ENCODE results near the gene SFXN5.

The SFXN5 gene

GRCh38 chr2:72934683-72935610 is 136.6 kb downstream of the SFXN5 start:
- peak; percentile 19 to 31 for DNase-seq

DNA sequence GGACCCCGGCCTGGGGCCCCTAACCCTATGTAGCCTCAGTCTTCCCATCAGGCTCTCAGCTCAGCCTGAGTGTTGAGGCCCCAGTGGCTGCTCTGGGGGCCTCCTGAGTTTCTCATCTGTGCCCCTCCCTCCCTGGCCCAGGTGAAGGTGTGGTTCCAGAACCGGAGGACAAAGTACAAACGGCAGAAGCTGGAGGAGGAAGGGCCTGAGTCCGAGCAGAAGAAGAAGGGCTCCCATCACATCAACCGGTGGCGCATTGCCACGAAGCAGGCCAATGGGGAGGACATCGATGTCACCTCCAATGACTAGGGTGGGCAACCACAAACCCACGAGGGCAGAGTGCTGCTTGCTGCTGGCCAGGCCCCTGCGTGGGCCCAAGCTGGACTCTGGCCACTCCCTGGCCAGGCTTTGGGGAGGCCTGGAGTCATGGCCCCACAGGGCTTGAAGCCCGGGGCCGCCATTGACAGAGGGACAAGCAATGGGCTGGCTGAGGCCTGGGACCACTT is 137.8 kb downstream of the SFXN5 start:
- DNase-seq = no peak

DNA sequence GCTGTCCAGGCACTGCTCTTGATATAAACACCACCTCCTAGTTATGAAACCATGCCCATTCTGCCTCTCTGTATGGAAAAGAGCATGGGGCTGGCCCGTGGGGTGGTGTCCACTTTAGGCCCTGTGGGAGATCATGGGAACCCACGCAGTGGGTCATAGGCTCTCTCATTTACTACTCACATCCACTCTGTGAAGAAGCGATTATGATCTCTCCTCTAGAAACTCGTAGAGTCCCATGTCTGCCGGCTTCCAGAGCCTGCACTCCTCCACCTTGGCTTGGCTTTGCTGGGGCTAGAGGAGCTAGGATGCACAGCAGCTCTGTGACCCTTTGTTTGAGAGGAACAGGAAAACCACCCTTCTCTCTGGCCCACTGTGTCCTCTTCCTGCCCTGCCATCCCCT is 138.3 kb downstream of the SFXN5 start:
- no peak for DNase-seq

DNA sequence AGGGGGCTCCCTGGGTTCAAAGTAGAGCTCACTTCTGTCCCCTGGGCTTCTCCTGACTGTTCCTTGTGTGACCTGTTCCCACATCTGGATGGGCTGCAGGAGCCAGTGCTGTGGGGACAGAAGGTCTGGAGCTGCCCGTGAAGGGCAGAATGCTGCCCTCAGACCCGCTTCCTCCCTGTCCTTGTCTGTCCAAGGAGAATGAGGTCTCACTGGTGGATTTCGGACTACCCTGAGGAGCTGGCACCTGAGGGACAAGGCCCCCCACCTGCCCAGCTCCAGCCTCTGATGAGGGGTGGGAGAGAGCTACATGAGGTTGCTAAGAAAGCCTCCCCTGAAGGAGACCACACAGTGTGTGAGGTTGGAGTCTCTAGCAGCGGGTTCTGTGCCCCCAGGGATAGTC is 138.7 kb downstream of the SFXN5 start:
- DNase-seq = no peak

DNA sequence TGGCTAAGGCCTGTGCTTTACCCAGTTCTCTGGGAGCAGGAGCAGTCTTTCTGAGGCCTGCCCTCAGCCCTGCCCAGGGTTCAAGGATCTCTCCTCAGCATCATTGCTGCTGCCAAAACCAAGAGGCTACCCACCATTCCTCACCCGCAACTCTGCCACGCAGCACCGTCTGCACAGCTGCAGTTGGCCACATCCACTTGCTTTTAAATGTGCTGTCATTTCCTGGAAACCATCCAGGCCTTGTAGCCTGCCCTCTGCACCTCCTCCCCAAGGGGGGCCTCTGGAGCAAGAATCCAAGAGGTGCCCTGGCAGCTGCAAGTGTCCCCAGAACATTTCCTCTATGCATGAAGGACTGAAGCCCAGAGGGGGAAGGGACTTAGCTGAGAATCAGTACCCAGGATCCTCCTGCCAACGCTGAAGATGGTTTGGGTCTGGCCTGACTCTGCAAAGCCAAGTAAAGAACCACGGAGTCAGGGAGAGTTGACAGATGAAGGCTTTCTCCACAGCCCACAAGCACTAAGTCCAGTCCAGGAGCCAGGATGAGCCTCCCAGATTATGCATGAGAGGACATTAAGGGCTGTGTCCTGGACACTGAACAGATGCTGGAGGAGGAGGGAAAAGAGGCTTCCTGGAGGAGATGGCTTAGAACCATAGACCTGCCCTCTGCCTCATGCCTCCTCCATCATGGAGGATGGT is 139.3 kb downstream of the SFXN5 start:
- no peak for DNase-seq

GRCh38 chr2:72931280-72931910 is 140.1 kb downstream of the SFXN5 start:
- DNase-seq = no peak

DNA sequence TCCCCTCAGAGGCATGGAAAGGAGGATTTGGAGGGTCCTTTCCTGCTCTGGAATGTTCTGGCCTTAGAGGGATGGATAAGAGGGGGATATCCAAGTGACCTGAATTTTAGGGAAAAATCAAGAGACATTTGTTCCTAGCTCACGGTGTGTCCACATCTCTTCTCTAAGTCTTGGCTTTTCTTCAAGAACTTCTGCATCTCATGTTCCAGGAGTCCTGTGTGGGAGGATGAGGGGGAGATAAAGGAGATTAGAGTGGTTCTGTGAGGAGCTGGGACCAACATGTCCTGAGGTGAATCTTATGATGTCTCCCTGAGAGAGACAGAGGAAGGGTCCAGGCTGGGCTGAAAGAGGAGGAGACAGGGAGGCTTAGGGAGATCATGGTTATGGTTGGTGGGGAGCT is 142.5 kb downstream of the SFXN5 start:
- DNase-seq = no peak

GRCh38 chr2:72927619-72928550 is 143.6 kb downstream of the SFXN5 start:
- no peak for DNase-seq

GRCh38 chr2:72926811-72927465 is 144.6 kb downstream of the SFXN5 start:
- no peak for DNase-seq

GRCh38 chr2:72926368-72926767 is 145.1 kb downstream of the SFXN5 start:
- no peak for DNase-seq

GRCh38 chr2:72925328-72925943 is 146.1 kb downstream of the SFXN5 start:
- DNase-seq = no peak

- DNase-seq = no peak
These were observed 146.9 kb downstream of the SFXN5 start for GRCh38 chr2:72924353-72925240.

DNA sequence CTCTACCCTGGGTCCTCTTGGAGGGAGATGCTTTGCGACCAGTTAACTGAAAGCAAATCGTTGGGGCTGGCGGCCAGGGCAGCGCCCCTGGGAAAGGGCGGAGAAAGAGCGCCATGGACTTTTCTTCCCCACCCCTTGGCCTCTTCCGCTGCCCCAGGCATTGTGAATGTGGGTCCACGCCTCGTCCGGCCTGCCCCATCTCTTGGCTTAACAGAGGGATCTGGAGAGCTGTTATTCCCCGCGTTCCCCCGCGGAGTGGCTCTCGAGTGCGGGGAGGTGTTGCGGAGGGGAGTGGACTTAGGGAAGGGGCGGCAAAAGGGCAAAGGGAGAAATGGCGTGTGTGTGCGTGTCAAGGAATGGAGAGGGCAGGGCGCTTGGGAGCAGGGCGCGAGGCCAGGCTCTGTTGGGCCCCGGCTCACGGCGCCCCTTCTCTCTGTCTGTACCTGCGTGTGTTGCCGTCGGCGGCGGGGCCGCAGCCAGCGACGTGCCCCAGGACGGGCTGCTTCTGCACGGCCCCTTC is 147.6 kb downstream of the SFXN5 start:
- no peak for DNase-seq

DNA sequence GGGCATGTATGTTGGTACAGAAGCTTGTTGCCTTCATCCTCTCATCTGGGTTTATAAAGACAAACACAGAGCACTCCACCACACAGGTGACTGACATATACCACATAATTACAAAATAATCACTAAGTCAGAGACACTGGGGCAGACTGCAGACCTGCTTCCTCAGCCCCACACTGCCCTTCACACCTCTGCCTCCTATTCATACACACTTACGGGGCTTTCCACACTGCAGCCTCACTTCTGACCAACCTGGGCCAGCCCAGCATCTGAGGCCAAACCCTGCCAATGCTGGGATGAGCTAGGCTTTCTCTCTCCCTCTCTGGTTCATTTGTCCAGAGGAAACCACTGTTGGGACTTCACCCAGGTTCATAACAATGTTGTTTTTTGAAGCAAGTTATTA is 149.7 kb downstream of the SFXN5 start:
- no peak for DNase-seq

DNA sequence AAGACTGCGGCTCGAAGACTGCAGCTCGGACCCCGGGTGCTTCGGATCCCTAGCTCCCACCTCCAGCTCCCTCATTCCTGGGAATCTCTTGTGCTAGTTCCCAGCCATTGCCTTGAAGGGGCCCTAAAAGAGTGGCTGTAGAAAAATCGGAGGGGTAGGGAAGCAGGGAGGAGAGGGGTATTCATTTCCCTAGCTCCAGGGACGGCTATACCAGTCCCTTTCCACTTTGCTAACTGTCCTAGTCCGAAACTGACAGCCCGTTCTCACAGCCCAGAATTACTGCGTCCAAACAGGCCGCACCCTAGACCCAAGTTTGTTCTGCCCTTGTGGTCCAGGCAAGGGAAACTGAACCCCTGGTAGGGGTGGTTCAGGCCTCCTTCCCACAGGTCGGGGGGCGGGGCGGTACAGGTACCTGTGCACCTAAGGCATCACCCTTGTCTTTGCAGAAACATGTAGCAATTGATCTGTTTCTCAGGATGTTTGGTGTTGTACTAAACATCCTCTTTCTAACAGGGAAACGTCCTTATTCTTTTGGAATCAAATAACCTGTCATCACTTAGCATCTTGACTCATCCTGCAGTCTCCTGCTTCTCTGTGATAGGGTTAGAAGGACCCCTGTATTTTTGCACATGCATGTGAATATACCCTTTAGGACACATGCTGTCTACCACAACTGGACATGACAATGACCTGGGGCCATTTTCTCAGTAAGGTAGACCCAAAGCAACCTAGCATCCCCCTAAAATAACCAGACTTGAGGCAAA is 150.2 kb downstream of the SFXN5 start:
- no peak for DNase-seq

DNA sequence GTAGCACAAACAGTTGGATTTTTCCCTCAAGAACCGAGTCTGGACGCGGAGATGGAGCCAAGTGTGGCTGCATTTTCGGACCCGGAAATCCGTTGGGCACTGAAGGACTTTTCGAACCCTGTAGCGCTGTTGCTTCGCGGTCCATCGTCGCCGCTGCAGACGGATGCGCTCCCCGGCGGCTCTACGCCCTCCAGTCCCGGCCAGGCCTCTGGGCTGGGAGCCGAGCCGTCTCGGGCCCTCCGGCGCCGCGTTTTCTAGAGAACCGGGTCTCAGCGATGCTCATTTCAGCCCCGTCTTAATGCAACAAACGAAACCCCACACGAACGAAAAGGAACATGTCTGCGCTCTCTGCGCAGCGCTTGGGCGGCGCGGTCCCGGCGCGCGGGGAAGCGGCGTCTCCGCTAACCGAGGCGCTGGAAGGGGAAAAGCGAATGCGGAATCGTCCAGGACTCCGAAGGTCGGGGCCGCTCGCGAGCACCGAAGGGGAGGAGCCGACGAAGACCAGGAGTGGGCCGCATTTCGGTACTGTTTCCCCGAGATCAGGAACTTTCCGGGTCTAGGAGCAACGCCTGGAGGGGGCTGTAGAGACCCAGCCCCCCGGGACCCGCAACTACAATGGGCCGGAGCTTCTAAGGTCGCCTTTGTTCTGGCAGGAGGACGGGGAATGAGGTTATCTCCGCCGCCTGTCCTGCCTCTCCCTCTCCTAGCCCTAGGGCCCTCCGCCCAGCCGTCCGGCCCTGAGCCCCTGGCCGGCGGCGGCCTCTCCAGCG is 151.0 kb downstream of the SFXN5 start:
- no peak for DNase-seq

- DNase-seq = no peak
These were observed 151.8 kb downstream of the SFXN5 start for GRCh38 chr2:72919414-72920317.

All from SHP77 (cell line).